C4-2B (cell line): Measurements from ENCODE around the gene SIRT3.
"Not testable (repeated sequence)": the region's sequence is repeated elsewhere in the genome, so short reads cannot be mapped to it uniquely, and the experiment has no call there.

Experiments used
- H3K27ac ChIP-seq: fragments of 450-650 bp; 2 replicates; pipeline ENCODE4 v1.5.1; 2017
- TF ChIP-seq, protein P1 (sequence below): fragments of 450-650 bp; conservative IDR thresholded peaks from 2 replicates; pipeline ENCODE4 v1.5.1; 2017; ENCODE audit warnings: mild to moderate bottlenecking

The SIRT3 gene

DNA sequence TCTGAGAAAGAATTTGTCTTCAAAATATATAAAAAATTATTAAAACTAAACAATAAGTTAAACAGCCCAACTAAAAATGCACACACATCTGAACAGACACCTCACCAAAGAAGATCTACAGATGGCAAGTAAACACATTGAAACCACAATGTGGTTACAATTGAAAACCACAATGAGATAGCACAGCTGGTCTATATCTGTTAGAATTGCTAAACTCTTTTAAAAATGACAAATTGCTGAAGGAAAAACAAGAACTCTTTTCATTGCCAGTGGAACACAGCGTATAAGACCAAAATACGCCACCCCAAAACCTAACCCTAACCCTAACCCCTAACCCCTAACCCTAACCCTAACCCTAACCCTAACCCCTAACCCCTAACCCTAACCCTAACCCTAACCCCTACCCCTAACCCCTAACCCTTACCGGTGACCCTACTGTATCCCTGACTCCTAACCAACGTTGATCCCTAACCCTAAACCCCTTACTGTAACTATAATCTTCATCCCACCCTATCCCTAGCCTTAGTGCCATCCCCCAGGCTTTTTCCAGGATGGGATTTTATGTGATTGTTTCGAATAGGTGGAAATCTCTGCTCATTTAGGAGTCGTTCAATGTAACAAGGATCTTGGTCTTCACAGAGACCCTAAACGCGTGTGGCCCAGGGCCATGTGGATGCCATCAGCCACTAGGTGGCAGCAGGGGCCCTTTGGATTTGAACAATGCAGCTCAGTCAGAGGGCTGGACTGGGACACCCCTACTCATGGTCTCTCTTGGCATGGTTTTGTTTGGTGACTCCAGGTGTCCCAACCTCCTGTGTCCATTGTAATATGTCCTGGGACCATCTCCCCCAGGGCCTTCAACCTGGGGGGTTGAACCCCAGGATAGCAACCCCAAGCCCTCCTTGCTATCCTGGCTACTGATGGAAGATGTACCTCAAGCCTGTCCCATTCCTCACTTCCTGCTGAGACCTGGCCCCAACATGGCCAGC, 44.4 kb downstream of the SIRT3 start:
- TF ChIP-seq, protein P1, sequence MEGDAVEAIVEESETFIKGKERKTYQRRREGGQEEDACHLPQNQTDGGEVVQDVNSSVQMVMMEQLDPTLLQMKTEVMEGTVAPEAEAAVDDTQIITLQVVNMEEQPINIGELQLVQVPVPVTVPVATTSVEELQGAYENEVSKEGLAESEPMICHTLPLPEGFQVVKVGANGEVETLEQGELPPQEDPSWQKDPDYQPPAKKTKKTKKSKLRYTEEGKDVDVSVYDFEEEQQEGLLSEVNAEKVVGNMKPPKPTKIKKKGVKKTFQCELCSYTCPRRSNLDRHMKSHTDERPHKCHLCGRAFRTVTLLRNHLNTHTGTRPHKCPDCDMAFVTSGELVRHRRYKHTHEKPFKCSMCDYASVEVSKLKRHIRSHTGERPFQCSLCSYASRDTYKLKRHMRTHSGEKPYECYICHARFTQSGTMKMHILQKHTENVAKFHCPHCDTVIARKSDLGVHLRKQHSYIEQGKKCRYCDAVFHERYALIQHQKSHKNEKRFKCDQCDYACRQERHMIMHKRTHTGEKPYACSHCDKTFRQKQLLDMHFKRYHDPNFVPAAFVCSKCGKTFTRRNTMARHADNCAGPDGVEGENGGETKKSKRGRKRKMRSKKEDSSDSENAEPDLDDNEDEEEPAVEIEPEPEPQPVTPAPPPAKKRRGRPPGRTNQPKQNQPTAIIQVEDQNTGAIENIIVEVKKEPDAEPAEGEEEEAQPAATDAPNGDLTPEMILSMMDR: peak; percentile 63; the same call in 1 of the 2 replicates
- H3K27ac ChIP-seq: not testable (repeated sequence)

DNA sequence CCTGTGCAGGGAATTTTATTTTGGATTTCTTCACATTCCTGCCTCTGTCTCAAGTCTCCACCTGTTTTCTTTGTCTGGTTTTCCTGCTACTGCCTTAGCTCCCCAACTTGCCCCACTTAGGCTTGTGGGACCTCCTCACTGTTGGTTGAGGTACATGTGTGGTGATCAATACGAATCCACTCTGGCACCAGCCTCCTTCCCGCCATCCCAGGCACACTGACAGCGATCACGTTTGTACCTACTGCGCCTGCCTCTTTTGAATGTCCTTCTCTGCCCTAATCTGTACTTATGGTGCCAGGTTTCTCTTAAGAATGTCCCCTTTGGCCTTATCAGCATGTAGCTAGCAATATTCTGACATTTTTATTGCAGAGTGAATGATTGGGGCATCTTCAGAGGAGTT, 45.6 kb downstream of the SIRT3 start:
- H3K27ac ChIP-seq: not testable (repeated sequence)

DNA sequence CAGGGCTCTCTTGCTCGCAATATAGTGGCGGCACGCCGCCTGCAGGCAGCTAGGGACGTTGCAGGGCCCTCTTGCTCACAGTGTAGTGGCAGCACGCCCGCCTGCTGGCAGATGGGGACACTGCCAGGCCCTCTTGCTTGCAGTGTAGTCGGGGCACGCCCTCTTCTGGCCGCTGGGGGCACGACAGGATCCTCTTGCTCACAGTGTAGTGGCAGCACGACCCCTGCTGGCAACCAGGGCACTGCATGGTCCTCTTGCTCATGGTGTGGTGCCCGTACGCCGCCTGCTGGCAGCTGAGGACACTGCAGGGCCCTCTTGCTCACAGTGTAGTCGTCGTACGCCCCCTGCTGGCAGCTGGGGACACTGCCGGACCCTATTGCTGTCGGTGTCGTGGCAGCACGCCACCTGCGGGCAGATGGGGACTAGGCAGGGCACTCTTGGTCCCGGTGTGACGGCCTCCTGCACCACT, 46.3 kb downstream of the SIRT3 start:
- H3K27ac ChIP-seq: not testable (repeated sequence)

DNA sequence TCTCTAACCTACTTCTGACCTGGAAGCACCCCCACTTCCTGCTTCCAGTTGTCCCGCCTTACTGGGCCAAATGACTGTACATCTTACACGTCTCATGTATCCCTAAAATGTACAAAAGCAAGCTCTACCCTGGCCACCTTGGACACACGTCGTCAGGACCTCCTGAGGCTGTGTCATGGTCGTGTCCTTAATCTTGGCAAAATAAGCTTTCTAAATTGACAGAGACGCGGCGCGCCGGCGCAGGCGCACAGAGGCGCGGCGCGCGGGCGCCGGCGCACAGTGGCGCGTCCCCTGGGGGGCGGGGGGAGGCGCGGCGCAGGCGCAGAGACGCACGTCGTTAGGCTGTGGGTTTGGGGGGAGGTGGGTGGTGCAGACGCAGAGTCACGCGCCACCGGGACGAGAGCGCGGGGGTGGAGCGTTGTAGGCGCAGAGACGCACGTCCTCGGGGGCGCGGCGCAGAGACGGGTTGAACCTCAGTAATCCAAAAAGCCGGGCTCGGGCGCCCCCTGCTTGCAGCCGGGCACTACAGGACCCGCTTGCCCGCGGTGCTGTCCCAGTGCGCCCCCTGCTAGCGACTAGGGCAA, 46.9 kb downstream of the SIRT3 start:
- not testable (repeated sequence) for H3K27ac ChIP-seq

DNA sequence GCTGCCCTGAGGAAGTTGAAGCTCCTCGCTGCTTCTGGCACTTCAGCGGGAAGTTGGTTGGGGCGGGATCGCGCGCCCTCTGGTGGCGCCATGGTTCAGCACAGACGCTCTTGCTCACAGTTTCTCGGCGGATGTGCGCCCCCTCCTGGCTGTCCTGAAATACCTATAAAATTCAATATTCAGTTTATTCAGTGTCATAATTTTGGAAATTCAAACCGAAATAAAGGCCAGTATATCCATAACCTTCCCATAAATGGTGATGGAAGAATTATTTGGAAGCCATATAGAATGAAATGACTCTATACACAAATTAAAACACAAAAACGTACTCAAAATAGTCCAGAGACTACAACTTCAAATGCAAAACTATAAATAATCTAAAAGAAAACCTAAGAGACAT, 55.9 kb downstream of the SIRT3 start:
- not testable (repeated sequence) for H3K27ac ChIP-seq
